Measurements from ENCODE around the gene WRNIP1.

- TF ChIP-seq CTCF (IDR thresholded peaks at IDR 0.05 in 4 of 5, conservative IDR thresholded peaks at IDR 0.05 in 1 of 5) (peak; percentile 59 to 87 (median 75)), POLR2A (IDR thresholded peaks at IDR 0.05) (no peak)
Observed at GRCh38 chr6:2749969-2750600, 15.1 kb upstream of the WRNIP1 start.

Measured in gastrocnemius medialis (tissue), 4 donors.